Measurements from ENCODE around the gene KSR1. TPM values are rescaled to one million over a fixed set of nuclear protein-coding genes. Genes with fewer than 3 reads are reported as not detected.

Gene KSR1
- total and polyA plus RNA-seq, 10 of the 15 experiments (the other 5 are each of a cell fraction or from before 2014, with no cell fraction given), result 0.97 to 66.6 (median 22.9) TPM

- TF ChIP-seq RAD21 (IDR thresholded peaks at IDR 0.05; ENCODE audit: insufficient read depth, low read depth, low read length), result no peak
- TF ChIP-seq MYC (IDR thresholded peaks at IDR 0.05; ENCODE audit: insufficient read depth, insufficient read length, insufficient replicate concordance, low read length, severe bottlenecking), result no peak
- peak; percentile 38; the same call in 1 of the 2 replicates for TF ChIP-seq SIN3A (IDR thresholded peaks at IDR 0.05; ENCODE audit: low read depth, low read length)
- no peak for TF ChIP-seq MYB (IDR thresholded peaks at IDR 0.05; ENCODE audit: borderline replicate concordance, low read depth, low read length)
- peak; percentile 31; the same call in 1 of the 2 replicates for TF ChIP-seq ZNF207 (IDR thresholded peaks at IDR 0.05; ENCODE audit: borderline replicate concordance)
- TF ChIP-seq SMARCA5 (IDR thresholded peaks at IDR 0.05), result peak; percentile 83
- TF ChIP-seq EZH2 (IDR thresholded peaks at IDR 0.05; ENCODE audit: borderline replicate concordance, control insufficient read depth, low read depth, low read length), result no peak
- no peak for TF ChIP-seq CTCF (IDR thresholded peaks at IDR 0.05 in 2 of 3, conservative IDR thresholded peaks at IDR 0.05 in 1 of 3; ENCODE audit: control insufficient read depth in 2 of 3, extremely low read depth in 1 of 3, insufficient read depth in 1 of 3, low read depth in 3 of 3, low read length in 3 of 3)
- no peak for TF ChIP-seq LARP7 (IDR thresholded peaks at IDR 0.05)
- peak; percentile 87; the same call in 1 of the 2 replicates for TF ChIP-seq TBL1XR1 (IDR thresholded peaks at IDR 0.05; ENCODE audit: low read depth, low read length)
- TF ChIP-seq HSF1 (IDR thresholded peaks at IDR 0.05; ENCODE audit: low read depth, low read length), result 0 out of 2 replicates have a peak, but pooled peaks have one; percentile 16
- peak; percentile 99 for TF ChIP-seq RELB (IDR thresholded peaks at IDR 0.05; ENCODE audit: low read depth)
- no peak for TF ChIP-seq POLR2A (IDR thresholded peaks at IDR 0.05; ENCODE audit: low read depth, low read length)
- 0 out of 2 replicates have a peak, but pooled peaks have one; percentile 86 for TF ChIP-seq WRNIP1 (IDR thresholded peaks at IDR 0.05; ENCODE audit: borderline replicate concordance, low read depth, low read length)
- TF ChIP-seq ZBTB11 (CRISPR knock-in tag; IDR thresholded peaks at IDR 0.05), result no peak
- no peak for TF ChIP-seq ZNF622 (IDR thresholded peaks at IDR 0.05)
- TF ChIP-seq NR2C2 (IDR thresholded peaks at IDR 0.05; ENCODE audit: borderline replicate concordance, control insufficient read depth, insufficient read length, low read depth), result no peak
- no peak for TF ChIP-seq CBX3 (IDR thresholded peaks at IDR 0.05; ENCODE audit: borderline replicate concordance, low read depth)
- TF ChIP-seq TAF1 (IDR thresholded peaks at IDR 0.05; ENCODE audit: borderline replicate concordance, low read depth, low read length), result no peak
- no peak for TF ChIP-seq GABPA (IDR thresholded peaks at IDR 0.05; ENCODE audit: low read depth)
- peak; percentile 87 for TF ChIP-seq BMI1 (IDR thresholded peaks at IDR 0.05; ENCODE audit: borderline replicate concordance)
These were observed 15.3 kb downstream of the KSR1 start (continued) for GRCh38 chr17:27471321-27472269.

All from GM12878 (cell line).